Transverse colon (tissue), 4 donors: ENCODE data around the gene RNF26. TPM values are rescaled to one million over a fixed set of nuclear protein-coding genes. Genes with fewer than 3 reads are reported as not detected.

Experiments
- DNase-seq: peaks from one replicate; pipeline ENCODE4 v3.0.0-alpha.2; 2019
- H3K27ac ChIP-seq, 4 donors: fragments of 200-600 bp; sonication (generic); 2 replicates each; pipeline ENCODE4 v1.5.1; 2016 to 2018; ENCODE audit warnings: inconsistent platforms in 4 of 4
- H3K27me3 ChIP-seq: fragments of 200-600 bp; sonication (generic); 2 replicates; pipeline ENCODE4 v1.5.1; 2017; ENCODE audit warnings: inconsistent platforms
- H3K36me3 ChIP-seq, 4 donors: fragments of 200-600 bp; sonication (generic); 2 replicates each; pipeline ENCODE4 v1.5.1; 2017 to 2019; ENCODE audit warnings: inconsistent platforms in 4 of 4
- H3K4me1 ChIP-seq, 4 donors: fragments of 200-600 bp; sonication (generic); 2 replicates each; pipeline ENCODE4 v1.5.1; 2017 to 2020; ENCODE audit warnings: inconsistent platforms in 4 of 4
- H3K4me3 ChIP-seq, 4 donors: fragments of 200-600 bp; sonication (generic); 1 replicate in 1 of 4; 2 replicates in 3 of 4; pipeline versions ENCODE4 v1.5.1 to v1.6.1; 2017 to 2019; ENCODE audit warnings: inconsistent platforms in 4 of 4
- H3K9me3 ChIP-seq, 2 donors: fragments of 200-600 bp; sonication (generic); 2 replicates each; pipeline ENCODE4 v1.5.1; 2017 to 2019; ENCODE audit warnings: inconsistent platforms in 2 of 2
- EP300 ChIP-seq: sonication (generic); formaldehyde crosslinking; IDR thresholded peaks from one replicate; pipeline ENCODE4 v1.6.1; 2017; ENCODE audit warnings: antibody characterized with exemption, low read depth
- POLR2A ChIP-seq: fragments of 450-650 bp; IDR thresholded peaks from one replicate; pipeline ENCODE4 v1.6.1; 2016; ENCODE audit warnings: antibody characterized with exemption, mild to moderate bottlenecking, moderate library complexity
- POLR2AphosphoS5 ChIP-seq, 3 donors: sonication (generic); formaldehyde crosslinking; IDR thresholded peaks; one replicate each; pipeline ENCODE4 v1.6.1; 2016; ENCODE audit warnings: antibody characterized with exemption in 3 of 3
- WGBS, 2 donors: methylation state at CpG; one replicate each; pipeline ENCODE4 v1.1.5; 2018; ENCODE audit warnings: low coverage in 1 of 2; 5-methylcytosine and 5-hydroxymethylcytosine counted together
- in situ Hi-C, 4 donors: fragments of 200-750 bp; cut with MboI; loops; one replicate each; pipeline versions ENCODE4 v1.15.0 to v1.15.1; 2017; ENCODE audit warnings: low sequenced_read_pairs in 3 of 4, low pct_ligation_motif_present in 1 of 4, low pct_unique_long_range_greater_than_20kb in 1 of 4
- intact Hi-C: fragments of 100-400 bp; cut with DNase I; formaldehyde crosslinking; loops from one replicate; pipeline ENCODE4 v1.15.1; 2023; ENCODE audit warnings: low total_unique reads
- total RNA-seq, 4 donors: library from RNA; depleted of rRNA; stranded (reverse); fragments of >200 nt; gene quantifications; one replicate each; pipeline ENCODE4 v1.1.0, GENCODE V29; 2016
- TF ChIP-seq, protein P1 (sequence below), 5 experiments: fragments of 200-600 bp in 3 of 5; fragments of 450-650 bp in 2 of 5; sonication (generic) in 3 of 5; IDR thresholded peaks; 1 replicate in 2 of 5; 2 replicates in 3 of 5; pipeline ENCODE4 v1.5.1; 2016 to 2017; ENCODE audit warnings: antibody characterized with exemption in 5 of 5, inconsistent platforms in 3 of 5, mild to moderate bottlenecking in 2 of 5, moderate library complexity in 1 of 5

RNF26 gene
- total RNA-seq, 4 donors from 2014 or later = 10.0 to 27.3 (median 13.9) TPM

DNA sequence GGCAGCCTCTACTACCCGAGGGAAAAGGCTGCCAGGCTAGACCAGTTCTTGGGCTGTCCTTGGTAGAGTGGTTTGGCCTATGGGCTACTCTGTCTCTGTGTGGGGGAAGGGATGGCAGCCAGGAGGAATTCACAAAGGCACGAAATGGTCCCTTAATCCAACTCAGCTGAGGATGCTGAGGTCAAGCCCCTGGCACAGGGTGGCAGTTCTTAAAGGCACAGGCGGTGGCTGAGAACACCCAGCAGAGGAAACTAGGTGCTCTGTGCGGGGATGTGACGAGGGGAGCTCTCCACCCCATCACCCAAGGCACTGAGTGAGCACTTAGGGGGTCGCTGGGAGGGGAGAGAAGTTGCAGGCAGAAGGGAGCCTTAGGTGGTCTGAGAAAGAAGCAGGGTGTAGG lies 12.3 kb downstream of the RNF26 start, which contains the start of gene MFRP:
MFRP (minus strand) TSS at position 101 of the 400 bp plus-strand sequence. CDS start 192 bp downstream, outside the sequence.
- intact Hi-C loops (no loop called here), in situ Hi-C loops (no loop called here)
- WGBS, 2 donors = 41 to 49% methylated on average over 3 to 6 of the region's 6 CpGs
- no peak for TF ChIP-seq EP300
- no peak for TF ChIP-seq POLR2AphosphoS5 (IDR thresholded peaks at IDR 0.05)
- TF ChIP-seq, protein P1, sequence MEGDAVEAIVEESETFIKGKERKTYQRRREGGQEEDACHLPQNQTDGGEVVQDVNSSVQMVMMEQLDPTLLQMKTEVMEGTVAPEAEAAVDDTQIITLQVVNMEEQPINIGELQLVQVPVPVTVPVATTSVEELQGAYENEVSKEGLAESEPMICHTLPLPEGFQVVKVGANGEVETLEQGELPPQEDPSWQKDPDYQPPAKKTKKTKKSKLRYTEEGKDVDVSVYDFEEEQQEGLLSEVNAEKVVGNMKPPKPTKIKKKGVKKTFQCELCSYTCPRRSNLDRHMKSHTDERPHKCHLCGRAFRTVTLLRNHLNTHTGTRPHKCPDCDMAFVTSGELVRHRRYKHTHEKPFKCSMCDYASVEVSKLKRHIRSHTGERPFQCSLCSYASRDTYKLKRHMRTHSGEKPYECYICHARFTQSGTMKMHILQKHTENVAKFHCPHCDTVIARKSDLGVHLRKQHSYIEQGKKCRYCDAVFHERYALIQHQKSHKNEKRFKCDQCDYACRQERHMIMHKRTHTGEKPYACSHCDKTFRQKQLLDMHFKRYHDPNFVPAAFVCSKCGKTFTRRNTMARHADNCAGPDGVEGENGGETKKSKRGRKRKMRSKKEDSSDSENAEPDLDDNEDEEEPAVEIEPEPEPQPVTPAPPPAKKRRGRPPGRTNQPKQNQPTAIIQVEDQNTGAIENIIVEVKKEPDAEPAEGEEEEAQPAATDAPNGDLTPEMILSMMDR (IDR thresholded peaks at IDR 0.05) = no peak
- TF ChIP-seq POLR2A = no peak
- Histone ChIP-seq H3K27ac (no peak within 1 kb of the TSS), H3K36me3 (no peaks in the 10 kb centered on the region), H3K4me3 (no peak within 1 kb of the TSS), H3K4me1 (peaks cover 0 to under 1% (median under 1%) of the 10 kb centered on the region in 4 donors), H3K9me3 (no peaks in the 10 kb centered on the region), H3K27me3 (peaks cover 16% of the 10 kb centered on the region)
- DNase-seq = no peak

DNA sequence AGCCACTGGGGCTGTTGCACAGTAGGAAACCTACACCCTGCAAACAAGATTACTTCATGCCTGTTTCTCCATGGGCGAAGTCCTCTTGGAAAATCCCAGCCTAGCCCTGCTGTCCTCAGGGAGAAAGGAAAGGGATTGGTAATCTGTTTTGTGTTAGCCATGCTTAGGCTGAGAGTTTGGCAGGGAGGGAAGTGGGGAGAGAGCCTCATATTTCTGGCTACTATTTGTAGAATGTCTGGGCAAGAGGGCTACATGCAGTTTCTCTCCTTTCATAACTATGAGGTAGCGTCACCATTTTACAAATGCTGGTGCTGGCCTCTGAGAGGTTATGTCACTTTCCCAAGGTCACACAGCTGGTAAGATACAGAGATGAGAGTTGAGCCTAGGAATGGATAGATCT lies 12.9 kb downstream of the RNF26 start:
- WGBS, 2 donors = 60 to 66% methylated on average over 1 to 2 of the region's 2 CpGs
- H3K27me3 ChIP-seq = peaks cover 12% of the 10 kb centered on the region
- no peak for TF ChIP-seq POLR2A
- TF ChIP-seq, protein P1 (IDR thresholded peaks at IDR 0.05) = no peak
- TF ChIP-seq EP300 = no peak
- no peak for TF ChIP-seq POLR2AphosphoS5 (IDR thresholded peaks at IDR 0.05)
- no peak overlapping the region for H3K4me3 ChIP-seq
- DNase-seq = no peak
- no peaks in the 10 kb centered on the region for H3K4me1 ChIP-seq
- intact Hi-C loops = no loop called here
- no peaks in the 10 kb centered on the region for H3K9me3 ChIP-seq
- in situ Hi-C loops = no loop called here
- H3K27ac ChIP-seq = no peak overlapping the region
- H3K36me3 ChIP-seq = no peaks in the 10 kb centered on the region

DNA sequence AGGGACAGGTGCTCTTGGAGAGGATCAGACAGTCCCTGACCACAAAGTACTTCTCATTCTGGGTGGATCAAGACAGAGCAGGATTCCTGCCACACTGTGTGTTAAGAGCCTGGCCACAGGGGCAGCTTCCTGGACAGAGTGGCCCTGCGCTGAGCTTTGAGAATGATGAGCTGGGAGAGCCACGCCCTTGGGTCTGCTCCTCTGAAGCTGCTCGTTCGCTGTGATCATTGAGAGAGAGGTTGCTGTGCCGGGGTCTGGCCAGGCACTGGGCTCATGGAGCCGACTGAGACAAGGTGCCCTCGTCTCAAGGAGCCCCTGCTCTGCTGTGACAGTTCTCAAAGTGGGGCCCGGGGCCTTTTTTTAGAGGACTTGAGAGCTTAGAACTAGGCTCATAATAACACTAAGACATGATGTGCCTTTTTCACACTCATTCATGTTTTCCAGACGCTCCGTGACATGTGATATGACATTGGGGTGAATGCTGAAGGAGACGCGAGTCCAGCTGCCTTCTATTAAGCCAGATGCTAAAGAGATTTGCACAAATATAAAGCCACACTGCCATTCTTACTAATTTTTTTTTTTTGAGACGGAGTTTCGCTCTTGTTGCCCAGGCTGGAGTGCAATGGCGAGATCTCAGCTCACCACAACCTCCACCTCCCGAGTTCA lies 13.7 kb downstream of the RNF26 start:
- WGBS, 2 donors = 65 to 96% methylated on average over 4 to 16 of the region's 16 CpGs

DNA sequence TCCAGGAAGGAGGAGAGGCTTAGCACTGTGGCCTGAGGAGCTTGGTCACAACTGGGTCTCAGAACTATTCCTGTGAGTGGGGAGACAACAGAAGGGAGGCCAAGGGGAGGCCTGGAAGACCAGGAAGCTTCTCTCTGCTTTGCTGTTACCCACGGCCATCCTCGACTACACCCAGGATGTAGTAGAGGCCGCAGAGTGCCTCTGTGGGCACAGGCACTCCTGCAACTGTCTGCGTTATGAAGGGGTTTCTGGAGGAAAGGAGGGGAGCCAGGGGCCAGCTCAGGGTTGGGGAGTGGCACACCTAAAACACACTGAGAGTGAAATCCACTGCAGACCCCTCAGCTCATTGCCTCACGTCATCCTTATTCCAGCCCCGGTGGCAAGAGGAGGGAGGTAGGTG lies 16.0 kb downstream of the RNF26 start:
- H3K27me3 ChIP-seq = peaks cover 2% of the 10 kb centered on the region
- intact Hi-C loops (no loop called here), in situ Hi-C loops (loop anchor here in 1 of 4 donors (10.0 kb wide), 1 partner anchor 124 kb away; no protein-coding TSS in a partner anchor)
- DNase-seq = no peak
- no peak overlapping the region for H3K4me3 ChIP-seq
- H3K4me1 ChIP-seq = peaks cover 0 to 10% (median 2%) of the 10 kb centered on the region in 4 donors
- TF ChIP-seq POLR2A (no peak), EP300 (no peak), POLR2AphosphoS5 (IDR thresholded peaks at IDR 0.05) (no peak)
- TF ChIP-seq, protein P1 (IDR thresholded peaks at IDR 0.05) = no peak
- no peaks in the 10 kb centered on the region for H3K9me3 ChIP-seq
- H3K27ac ChIP-seq = no peak overlapping the region
- WGBS, 2 donors = 59 to 80% methylated on average over 2 to 6 of the region's 6 CpGs
- H3K36me3 ChIP-seq = no peaks in the 10 kb centered on the region

More for the DNA sequence above, 13.7 kb downstream of the RNF26 start:
- Histone ChIP-seq H3K27me3 (peaks cover 6% of the 10 kb centered on the region), H3K4me1 (peaks cover 0 to 6% (median 2%) of the 10 kb centered on the region in 4 donors), H3K9me3 (no peaks in the 10 kb centered on the region), H3K4me3 (no peak overlapping the region), H3K36me3 (no peaks in the 10 kb centered on the region), H3K27ac (no peak overlapping the region)
- in situ Hi-C loops (no loop called here), intact Hi-C loops (no loop called here)
- no peak for TF ChIP-seq POLR2A
- no peak for TF ChIP-seq EP300
- TF ChIP-seq, protein P1 (IDR thresholded peaks at IDR 0.05) = no peak
- TF ChIP-seq POLR2AphosphoS5 (IDR thresholded peaks at IDR 0.05) = no peak
- no peak for DNase-seq
